ENCODE data around the gene ERFL. TPM values are rescaled to one million over a fixed set of nuclear protein-coding genes. Genes with fewer than 3 reads are reported as not detected.
A peak's percentile ranks its signal among the peaks of the same experiment; 100 is the strongest.

ERFL gene
- total RNA-seq, 1 experiment from 2014 or later: not detected

GRCh38 chr19:41890936-41891335 lies 37.3 kb downstream of the ERFL start:
- Mint-ChIP-seq H3K36me3 (ENCODE audit: insufficient read depth, unreplicated experiment) (peaks cover 29% of the 10 kb centered on the region), H3K27me3 (ENCODE audit: insufficient read depth, unreplicated experiment) (no peaks in the 10 kb centered on the region), H3K27ac (ENCODE audit: low read depth, unreplicated experiment) (no peak overlapping the region), H3K4me1 (ENCODE audit: insufficient read depth, unreplicated experiment) (peaks cover 18% of the 10 kb centered on the region), H3K4me3 (ENCODE audit: unreplicated experiment) (no peak overlapping the region), H3K9me3 (ENCODE audit: unreplicated experiment) (no peaks in the 10 kb centered on the region)
- DNase-seq (ENCODE audit: unreplicated experiment): no peak
- TF ChIP-seq CTCF (IDR thresholded peaks at IDR 0.05; ENCODE audit: unreplicated experiment): no peak
- BruUV-seq (replicated peaks): no TSS peak
- intact Hi-C loops (cut with micrococcal nuclease): no loop called here
- POLR2A ChIA-PET: interaction anchor here (1.3 kb wide), 1 partner anchor 33 kb away, joined by 3 read pairs; no protein-coding TSS in a partner anchor
- CTCF ChIA-PET: interaction anchor here (1.3 kb wide), 1 partner anchor 18 kb away, joined by 4 read pairs; no protein-coding TSS in a partner anchor

- H3K27me3 Mint-ChIP-seq (ENCODE audit: insufficient read depth, unreplicated experiment): no peaks in the 10 kb centered on the region
- peaks cover 23% of the 10 kb centered on the region for H3K4me1 Mint-ChIP-seq (ENCODE audit: insufficient read depth, unreplicated experiment)
- no TSS peak for BruUV-seq (replicated peaks)
- ChIA-PET POLR2A (interaction anchor here (9.8 kb wide), 1 partner anchor 27 kb away, joined by 125 read pairs; the partner anchor contains the start of gene RPS19), CTCF (interaction anchor here (1.1 to 1.3 kb wide), 2 partner anchors 17 to 29 kb away, joined by 4 to 5 read pairs; no protein-coding TSS in a partner anchor)
- H3K4me3 Mint-ChIP-seq (ENCODE audit: unreplicated experiment): no peak overlapping the region
- H3K36me3 Mint-ChIP-seq (ENCODE audit: insufficient read depth, unreplicated experiment): peaks cover 21% of the 10 kb centered on the region
- no peak for TF ChIP-seq CTCF (IDR thresholded peaks at IDR 0.05; ENCODE audit: unreplicated experiment)
- H3K27ac Mint-ChIP-seq (ENCODE audit: low read depth, unreplicated experiment): no peak overlapping the region
- no peaks in the 10 kb centered on the region for H3K9me3 Mint-ChIP-seq (ENCODE audit: unreplicated experiment)
- intact Hi-C loops (cut with micrococcal nuclease): no loop called here
- DNase-seq (ENCODE audit: unreplicated experiment): no peak
Observed at GRCh38 chr19:41889896-41890295, 38.4 kb downstream of the ERFL start.

- ChIA-PET POLR2A (interaction anchor here (0.7 to 9.8 kb wide), 3 partner anchors 19 to 70 kb away, joined by 3 to 125 read pairs (median 15); partner anchors contain the start of genes RABAC1 and RPS19), CTCF (interaction anchor here (1.1 kb wide), 1 partner anchor 56 kb away, joined by 4 read pairs; no protein-coding TSS in a partner anchor)
- H3K27ac Mint-ChIP-seq (ENCODE audit: low read depth, unreplicated experiment): no peak overlapping the region
- no TSS peak for BruUV-seq (replicated peaks)
- peaks cover 28% of the 10 kb centered on the region for H3K36me3 Mint-ChIP-seq (ENCODE audit: insufficient read depth, unreplicated experiment)
- intact Hi-C loops (cut with micrococcal nuclease): no loop called here
- peaks cover 23% of the 10 kb centered on the region for H3K4me1 Mint-ChIP-seq (ENCODE audit: insufficient read depth, unreplicated experiment)
- H3K4me3 Mint-ChIP-seq (ENCODE audit: unreplicated experiment): no peak overlapping the region
- no peaks in the 10 kb centered on the region for H3K27me3 Mint-ChIP-seq (ENCODE audit: insufficient read depth, unreplicated experiment)
- H3K9me3 Mint-ChIP-seq (ENCODE audit: unreplicated experiment): no peaks in the 10 kb centered on the region
- no peak for TF ChIP-seq CTCF (IDR thresholded peaks at IDR 0.05; ENCODE audit: unreplicated experiment)
- no peak for DNase-seq (ENCODE audit: unreplicated experiment)
Observed at GRCh38 chr19:41888926-41889325, 39.3 kb downstream of the ERFL start.

- Mint-ChIP-seq H3K27me3 (ENCODE audit: insufficient read depth, unreplicated experiment) (no peaks in the 10 kb centered on the region), H3K4me1 (ENCODE audit: insufficient read depth, unreplicated experiment) (peaks cover 23% of the 10 kb centered on the region), H3K36me3 (ENCODE audit: insufficient read depth, unreplicated experiment) (peaks cover 29% of the 10 kb centered on the region), H3K9me3 (ENCODE audit: unreplicated experiment) (no peaks in the 10 kb centered on the region), H3K27ac (ENCODE audit: low read depth, unreplicated experiment) (peak overlapping the region; percentile 2), H3K4me3 (ENCODE audit: unreplicated experiment) (peak overlapping the region; percentile 25)
- intact Hi-C loops (cut with micrococcal nuclease): loop anchor here (1.0 to 2.0 kb wide), 2 partner anchors 47 to 71 kb away; partner anchors contain the start of gene RABAC1
- BruUV-seq (replicated peaks): no TSS peak
- peak; percentile 90 for DNase-seq (ENCODE audit: unreplicated experiment)
- peak; percentile 33 for TF ChIP-seq CTCF (IDR thresholded peaks at IDR 0.05; ENCODE audit: unreplicated experiment)
- ChIA-PET CTCF (interaction anchor here (0.7 to 1.1 kb wide), 3 partner anchors 16 to 63 kb away, joined by 3 to 4 read pairs (median 3); no protein-coding TSS in a partner anchor), POLR2A (interaction anchor here (0.7 to 9.8 kb wide), 5 partner anchors 11 to 71 kb away, joined by 3 to 125 read pairs (median 4); partner anchors contain the start of genes RABAC1 and RPS19)
Observed at GRCh38 chr19:41887711-41888382, 40.4 kb downstream of the ERFL start.
